GM23248 (cell line): ENCODE data around the gene KIRREL2.

Experiments
- EZH2 ChIP-seq: fragments of 200-600 bp; sonication (generic); IDR thresholded peaks from 2 replicates; pipeline ENCODE4 v1.6.1; 2018; ENCODE audit warnings: antibody characterized with exemption, mild to moderate bottlenecking; ENCODE audit not compliant: insufficient read depth, poor library complexity, severe bottlenecking
- EZH2phosphoT487 ChIP-seq: fragments of 200-600 bp; sonication (generic); IDR thresholded peaks from 2 replicates; pipeline ENCODE4 v1.6.1; 2018; ENCODE audit warnings: antibody characterized with exemption, moderate library complexity, mild to moderate bottlenecking, low read depth; ENCODE audit not compliant: insufficient read depth

- TF ChIP-seq EZH2phosphoT487: no peak
- TF ChIP-seq EZH2: no peak
Observed at GRCh38 chr19:35915443-35915842, 58.7 kb downstream of the KIRREL2 start.
